ENCODE measurements around the gene RFX2.
"Not testable (repeated sequence)": the region's sequence is repeated elsewhere in the genome, so short reads cannot be mapped to it uniquely, and the experiment has no call there.

Gene RFX2

DNA sequence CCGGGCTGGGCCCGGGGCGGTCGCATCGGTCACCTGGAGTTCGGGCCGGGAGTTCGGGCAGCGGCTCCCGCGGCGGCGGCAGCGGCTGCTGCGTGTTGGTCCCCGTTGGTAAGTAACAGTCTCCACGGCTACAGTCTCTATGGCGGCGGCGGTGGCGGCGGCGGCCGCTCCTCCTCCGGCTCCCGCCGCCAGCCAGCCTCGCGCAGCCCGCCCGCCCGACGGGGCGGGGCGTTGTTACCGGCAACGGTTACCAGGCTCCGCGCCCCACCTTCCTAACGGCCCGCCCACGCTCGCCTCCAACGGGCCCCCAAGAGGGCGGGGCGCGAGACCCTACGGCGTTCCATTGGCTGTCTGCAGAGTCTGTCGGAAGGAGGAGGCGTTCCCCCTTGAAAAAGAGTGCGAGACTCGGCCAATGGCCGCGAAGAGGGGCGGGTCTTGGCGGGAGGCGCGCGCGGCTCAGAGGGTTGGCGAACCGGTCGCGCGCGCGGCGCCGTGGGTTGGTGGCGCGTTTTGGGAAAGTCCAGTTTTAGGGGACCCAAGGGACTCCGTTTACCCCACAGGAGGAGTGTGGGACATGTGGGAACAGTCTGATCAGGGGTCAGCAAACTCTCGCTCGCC lies at the start of gene RFX2:
RFX2 (minus strand) TSS at position 141 of the 618 bp plus-strand sequence. CDS start 63,004 bp downstream, outside the sequence.
- DNase-seq (ENCODE audit: low read depth in 2 of 2): peak; percentile 98 to 99

DNA sequence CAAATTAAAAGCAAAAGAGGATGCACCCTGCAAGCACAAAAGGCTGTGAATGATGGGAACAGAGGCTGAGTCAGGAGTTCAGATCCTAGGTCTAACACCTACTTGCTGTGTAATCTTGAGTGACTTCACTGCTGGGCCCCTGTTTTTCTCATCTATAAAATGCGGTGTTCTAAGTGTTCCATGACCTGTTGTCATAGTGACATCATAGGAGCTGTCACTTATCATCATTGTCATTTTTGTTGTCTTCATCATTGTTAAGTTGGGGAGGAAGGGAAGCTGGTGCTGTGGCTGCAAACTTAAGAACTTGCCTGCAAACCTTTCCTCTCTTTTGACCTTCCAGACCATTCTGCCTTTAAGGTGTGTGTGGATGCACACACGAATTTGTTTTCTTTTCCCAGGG lies 45.7 kb upstream of the RFX2 start:
- no peak for DNase-seq (ENCODE audit: low read depth in 2 of 2)

DNA sequence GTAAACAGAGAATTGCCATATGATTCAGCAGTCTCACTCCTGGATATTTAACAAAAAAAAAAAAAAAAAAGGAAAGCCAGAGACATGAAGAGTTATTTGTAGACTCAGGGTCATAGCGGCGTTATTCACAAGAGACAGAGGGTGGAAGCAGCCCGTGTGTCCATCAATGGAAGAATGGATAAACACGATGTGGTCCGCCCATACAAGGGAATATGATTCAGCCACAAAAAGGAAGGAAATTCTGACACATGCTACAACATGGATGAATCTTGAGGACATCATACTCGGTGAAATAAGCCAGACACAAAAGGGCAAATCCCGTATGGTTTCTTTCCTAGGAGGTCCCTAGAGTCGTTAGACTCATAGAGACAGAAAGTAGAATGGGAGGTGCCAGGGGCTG lies 40.0 kb upstream of the RFX2 start:
- DNase-seq (ENCODE audit: low read depth in 2 of 2): no peak

DNA sequence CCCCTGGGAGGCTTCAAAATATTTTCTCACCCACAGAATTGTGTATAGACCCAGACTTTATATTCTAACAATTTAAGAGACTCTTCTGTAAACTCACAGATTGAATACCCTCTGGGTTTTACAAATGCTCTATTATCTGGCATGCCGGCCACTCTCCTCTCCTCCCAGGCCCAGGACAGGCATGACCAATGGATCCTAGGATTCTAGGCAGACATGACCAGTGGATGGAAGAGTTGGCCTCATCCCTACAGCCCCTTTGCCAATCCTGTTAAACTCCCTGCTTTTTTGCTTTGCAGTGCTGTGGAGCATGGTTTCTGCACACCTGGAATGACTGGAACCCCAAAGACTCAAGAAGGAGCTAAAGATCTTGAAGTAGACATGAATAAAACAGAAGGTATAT lies 30.9 kb upstream of the RFX2 start:
- no peak for DNase-seq (ENCODE audit: low read depth in 2 of 2)

DNA sequence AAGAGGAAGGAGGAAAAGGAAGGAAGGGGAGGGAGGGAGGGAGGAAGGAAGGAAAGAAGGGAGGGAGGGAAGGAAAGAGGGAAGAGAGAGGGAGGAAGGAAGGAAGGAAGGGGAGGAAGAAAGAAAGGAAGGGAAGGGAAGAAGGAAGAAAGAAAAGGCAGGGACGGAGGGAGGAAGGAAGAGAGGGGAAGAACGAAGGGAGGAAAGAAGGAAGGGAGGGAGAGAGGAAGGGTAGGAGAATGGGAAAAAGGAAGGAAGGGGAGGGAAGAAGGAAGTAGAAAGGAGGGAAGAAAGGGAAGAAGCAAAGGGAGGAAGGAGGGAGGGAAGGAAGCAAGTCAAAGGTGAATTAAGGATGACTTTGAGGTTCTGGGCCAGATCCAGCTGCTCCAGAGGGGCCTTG lies 28.2 kb upstream of the RFX2 start:
- DNase-seq (ENCODE audit: low read depth in 2 of 2): no peak

DNA sequence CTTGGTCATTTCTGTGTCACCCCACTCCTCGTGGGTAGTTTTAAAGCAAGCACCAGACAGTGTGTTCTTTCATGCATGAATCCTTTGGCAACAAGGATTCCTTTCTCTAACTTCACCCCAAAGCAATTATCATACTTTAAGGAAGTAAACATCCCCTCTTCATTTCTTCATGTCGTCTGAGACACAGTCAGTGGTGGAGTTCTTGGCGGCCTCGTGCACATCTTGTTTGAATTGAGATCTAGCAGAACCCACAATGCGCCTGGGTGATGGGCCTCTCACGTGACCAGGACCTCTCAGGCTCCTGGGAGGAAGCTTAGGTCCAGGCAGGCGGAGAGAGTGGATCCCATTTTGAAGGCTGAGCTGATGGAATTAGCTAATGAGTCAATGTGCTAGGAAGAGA lies 27.8 kb upstream of the RFX2 start:
- no peak for DNase-seq (ENCODE audit: low read depth in 2 of 2)

DNA sequence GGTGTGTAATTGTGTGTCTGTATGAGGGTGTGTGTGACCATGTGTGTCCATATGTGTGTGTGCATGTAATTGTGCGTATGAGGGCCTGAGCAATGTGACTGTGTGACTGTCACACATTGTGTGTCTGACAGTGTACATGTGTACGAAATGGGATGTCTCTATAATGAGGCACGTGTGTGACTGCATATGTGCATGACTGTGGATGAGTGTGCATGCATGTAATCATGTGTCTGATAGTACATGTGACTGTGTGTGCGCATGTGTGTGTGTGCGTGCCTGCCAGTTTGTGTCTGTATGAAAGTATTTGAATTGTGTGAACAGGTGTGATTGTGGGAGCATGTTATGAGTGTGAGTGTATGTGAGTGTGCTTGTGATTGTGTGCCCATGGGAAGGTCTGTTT lies 22.9 kb upstream of the RFX2 start:
- DNase-seq (ENCODE audit: low read depth in 2 of 2): no peak

DNA sequence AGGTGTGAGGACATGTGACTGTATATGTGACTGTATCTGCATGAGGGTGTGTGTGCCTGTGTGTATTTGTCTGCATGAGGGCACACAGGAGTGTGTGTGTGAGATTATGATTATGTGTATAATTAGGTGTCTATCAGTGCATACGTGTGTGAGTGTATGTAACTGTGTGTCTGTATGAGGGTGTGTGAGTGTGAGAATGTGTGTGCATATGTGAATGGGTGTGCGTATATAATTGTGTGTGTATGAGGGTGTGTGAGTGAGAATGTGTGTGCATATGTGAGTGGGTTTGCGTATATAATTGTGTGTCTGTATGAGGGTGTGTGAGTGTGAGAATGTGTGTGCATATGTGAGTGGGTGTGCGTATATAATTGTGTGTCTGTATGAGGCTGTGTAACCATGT lies 22.2 kb upstream of the RFX2 start:
- no peak for DNase-seq (ENCODE audit: low read depth in 2 of 2)

DNA sequence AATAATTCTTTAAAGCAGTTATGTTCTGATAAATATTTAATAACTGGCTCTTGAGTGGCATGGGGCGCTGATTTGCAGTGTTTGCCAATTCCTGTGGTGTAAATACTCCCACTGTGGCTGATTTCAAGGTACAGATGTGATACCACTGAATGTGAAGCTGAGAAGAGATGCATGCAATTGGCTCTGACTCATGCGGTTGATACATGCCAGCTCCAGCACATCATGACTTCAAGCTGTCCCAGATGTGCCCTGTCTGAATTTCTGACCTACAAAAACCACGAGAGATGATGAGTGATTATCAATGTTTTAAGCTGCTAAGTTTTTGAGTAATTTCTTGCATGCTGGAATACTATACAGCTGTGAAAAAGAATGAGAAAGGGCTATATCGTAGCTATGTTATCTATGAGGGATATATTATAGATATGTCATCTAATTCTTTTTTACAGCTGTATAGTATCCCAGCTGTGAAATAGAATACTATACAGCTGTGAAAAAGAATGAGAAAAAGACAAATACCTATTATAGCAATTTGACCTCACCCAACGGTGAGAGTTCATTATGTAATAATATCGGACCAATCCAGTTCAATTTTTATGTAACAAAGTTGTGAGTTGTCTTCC lies 17.5 kb upstream of the RFX2 start:
- no peak for DNase-seq (ENCODE audit: low read depth in 2 of 2)

DNA sequence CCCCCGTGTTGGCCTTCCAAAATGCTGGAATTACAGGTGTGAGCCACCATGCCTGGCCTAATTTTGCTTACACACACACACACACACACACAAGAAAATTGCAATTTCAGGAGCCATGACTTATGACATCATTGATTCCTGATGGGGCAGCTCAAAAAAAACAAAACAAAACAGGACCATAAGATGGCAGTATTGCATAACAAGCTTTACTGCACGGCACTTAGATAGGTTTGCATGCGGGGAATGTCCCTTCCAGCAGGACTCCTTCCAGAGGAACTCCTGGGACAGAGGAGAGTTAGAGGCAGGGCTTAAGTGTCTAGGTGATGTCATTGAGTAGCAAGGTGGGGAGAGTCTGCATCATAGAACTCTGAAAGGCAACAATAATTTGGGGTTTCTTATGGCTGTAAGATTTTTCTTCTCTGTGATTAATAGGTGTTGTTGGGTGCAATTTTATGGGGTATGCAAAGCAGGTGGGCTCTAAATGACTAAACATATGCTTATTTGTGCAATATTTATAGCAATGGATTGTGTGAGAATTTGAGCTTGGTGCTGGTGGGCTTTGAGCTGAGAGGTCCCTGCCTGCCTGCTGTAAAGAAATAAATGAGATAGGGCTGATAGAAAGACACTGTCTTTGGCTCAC lies 16.2 kb upstream of the RFX2 start:
- no peak for DNase-seq (ENCODE audit: low read depth in 2 of 2)

DNA sequence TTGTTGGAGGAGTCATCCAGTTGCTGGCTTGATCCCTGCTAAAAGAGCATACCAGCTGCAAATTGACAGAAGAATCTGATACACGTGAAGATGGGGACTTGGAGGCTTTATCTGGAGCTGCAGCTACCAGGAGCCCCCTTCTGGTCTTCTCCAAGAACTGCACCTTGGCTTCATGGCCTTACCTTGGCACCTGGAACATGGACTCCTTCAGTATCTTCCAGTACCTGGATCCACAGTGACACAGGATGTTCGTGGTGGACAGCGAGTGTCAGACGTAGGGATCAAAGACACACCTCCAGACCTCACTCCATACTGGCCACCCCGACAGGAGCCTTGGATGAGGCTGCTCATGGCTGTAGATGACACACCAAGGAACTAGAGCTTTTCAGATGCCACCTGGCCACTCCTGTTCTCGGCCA lies 15.3 kb upstream of the RFX2 start:
- peak; percentile 30 to 42 for DNase-seq (ENCODE audit: low read depth in 2 of 2)

DNA sequence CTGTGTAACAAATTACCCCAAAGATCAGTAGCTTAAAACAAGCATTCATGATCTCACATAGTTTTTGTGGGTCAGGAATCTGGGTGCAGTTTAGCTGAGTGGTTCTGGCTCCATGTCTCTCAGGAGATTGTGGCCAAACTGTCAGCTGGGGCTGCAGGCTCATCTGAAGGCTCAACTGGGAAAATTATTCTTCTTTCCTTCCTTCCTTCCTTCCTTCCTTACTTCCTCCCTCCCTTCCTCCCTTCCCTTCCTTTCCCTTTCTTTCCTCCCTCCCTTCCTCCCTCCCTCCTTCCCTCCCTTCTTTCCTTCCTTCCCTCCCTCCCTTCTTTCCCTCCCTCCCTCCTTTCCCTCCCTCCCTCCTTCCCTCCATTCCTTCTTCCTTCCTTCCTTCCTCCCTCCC lies 8.7 kb upstream of the RFX2 start:
- no peak for DNase-seq (ENCODE audit: low read depth in 2 of 2)

DNA sequence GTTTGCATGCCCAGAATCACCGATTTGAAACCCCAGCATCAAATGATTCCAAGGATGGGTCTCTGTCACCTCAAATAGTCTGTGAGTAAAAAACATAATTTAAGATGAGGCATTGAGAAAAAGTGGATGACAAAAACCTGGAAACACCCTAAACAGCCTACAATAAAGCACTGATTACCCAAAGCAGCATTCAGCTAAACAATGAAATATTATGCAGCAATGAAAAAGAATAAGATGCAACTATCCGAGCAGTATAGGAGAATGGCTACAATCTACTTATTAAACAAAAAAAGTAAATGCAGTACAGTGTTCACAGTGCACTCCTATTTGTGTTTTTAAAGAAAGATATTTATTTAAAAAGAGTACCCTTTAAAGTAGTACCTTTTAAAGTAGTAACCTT lies 7.7 kb upstream of the RFX2 start:
- DNase-seq (ENCODE audit: low read depth in 2 of 2): no peak

DNA sequence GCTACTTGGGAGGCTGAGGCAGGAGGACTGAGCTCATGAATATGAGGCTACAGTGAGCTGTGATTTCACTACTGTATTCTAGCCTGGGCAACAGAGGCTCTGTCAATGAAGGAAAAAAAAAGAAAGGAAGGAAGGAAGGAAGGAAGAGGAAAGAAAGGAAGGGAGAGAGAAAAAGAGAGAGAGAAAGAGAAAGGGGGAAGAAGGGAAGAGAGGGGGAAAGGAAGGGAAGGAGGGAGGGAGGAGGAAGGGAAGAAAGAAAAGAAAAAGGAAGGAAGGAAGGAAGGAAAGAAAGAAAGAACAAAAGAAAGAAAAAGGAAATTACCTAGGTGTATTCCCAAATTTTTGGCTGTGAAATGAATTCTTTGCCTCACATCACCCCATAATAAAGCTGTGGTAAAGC lies 7.2 kb upstream of the RFX2 start:
- DNase-seq (ENCODE audit: low read depth in 2 of 2): no peak

DNA sequence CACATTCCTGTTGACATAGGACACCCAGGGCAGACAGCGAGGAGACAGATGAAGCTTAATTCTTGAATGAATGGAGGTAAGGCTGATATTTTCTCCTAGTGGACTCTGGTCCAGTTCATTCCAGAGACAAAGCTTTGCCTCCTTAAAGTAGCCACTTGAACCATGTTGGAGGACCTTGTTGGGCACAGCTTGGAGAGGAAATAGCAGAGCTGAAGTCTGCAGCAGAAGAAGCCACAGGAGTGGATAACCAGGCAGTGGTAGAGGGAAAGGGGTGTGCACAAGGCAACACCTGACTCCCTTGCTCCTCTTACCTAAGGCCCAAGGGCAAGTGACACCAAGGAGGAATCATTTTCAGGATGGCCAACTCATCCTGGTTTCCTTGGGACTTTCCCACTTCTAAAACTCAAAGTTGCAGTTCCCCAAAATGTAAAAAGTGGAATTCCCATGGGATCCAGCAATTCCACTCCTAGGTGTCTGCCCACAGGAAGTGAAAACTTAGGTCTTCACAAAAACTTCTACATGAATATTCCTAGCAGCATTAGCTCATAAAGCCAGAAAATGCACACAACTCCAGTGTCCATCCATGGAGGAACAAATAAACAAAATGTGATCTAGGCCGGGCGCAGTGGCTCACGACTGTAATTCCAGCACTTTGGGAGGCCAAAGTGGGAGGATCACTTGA lies 6.6 kb upstream of the RFX2 start:
- DNase-seq (ENCODE audit: low read depth in 2 of 2): no peak

DNA sequence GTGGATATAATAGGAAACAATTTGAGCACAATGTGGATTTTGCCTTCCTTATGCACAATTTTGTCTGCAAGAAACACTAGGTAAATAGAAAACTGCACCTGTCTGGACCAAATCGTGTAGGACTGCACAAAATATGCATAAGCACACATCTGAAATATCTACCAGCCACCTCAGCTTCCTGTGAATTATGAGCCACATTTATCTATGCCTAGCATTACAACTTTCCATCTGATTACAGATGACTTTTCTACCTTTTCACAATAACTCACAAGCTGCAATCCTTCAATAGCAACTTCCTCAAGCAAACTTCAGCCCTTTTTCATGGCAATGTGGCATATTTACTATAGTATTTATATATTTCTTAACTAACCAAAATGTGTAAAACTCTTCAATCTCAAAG lies 5.7 kb upstream of the RFX2 start:
- DNase-seq (ENCODE audit: low read depth in 2 of 2): no peak

DNA sequence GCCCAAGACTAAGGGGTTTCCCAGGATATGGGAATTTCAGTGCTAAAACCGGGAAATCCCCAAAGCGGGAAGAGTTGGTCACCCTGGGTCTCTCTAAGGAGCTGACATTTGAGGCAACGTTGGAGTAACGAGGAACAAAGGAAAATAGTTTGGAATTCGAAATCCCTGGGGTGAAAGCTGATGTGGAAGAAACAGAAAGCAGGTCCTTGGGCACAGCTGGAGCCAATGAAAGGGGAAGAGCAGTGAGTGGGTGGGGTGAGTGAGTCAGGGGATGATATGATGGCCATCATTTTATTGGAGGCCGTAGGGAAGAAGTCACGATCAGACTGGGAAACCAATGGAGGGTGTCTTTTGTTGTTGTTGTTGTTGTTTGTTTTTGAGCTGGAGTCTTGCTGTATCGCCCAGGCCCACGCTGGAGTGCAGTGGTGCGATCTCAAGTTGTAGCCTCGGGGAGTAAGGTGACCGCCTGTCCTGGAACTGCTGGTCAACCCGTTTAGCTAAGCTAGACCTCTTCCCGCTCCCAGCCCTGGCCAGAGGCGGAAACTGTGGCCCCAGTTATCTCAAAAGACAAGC lies 3.4 kb upstream of the RFX2 start:
- DNase-seq (ENCODE audit: low read depth in 2 of 2): no peak

DNA sequence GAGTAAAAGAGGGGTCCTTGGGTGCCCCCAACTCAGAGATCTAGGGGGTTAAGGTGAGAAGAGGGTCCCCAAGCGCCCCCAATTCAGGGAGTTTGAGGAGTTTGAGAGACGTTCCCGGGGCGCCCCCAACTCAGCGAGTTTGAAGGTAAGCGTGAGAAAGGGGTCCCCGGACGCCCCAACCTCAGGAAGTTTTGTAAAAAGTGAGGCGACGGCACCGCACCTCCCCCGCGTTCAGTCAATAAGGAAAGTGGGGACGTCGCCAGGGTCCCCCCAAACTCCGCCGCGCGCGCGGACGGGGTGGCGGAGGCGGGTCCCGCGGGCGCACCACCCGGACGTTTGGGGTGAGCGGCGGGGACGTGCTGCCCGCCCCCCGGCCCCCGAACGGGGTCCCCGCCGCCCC lies 353 bp downstream of the RFX2 start:
- DNase-seq (ENCODE audit: low read depth in 2 of 2): no peak

DNA sequence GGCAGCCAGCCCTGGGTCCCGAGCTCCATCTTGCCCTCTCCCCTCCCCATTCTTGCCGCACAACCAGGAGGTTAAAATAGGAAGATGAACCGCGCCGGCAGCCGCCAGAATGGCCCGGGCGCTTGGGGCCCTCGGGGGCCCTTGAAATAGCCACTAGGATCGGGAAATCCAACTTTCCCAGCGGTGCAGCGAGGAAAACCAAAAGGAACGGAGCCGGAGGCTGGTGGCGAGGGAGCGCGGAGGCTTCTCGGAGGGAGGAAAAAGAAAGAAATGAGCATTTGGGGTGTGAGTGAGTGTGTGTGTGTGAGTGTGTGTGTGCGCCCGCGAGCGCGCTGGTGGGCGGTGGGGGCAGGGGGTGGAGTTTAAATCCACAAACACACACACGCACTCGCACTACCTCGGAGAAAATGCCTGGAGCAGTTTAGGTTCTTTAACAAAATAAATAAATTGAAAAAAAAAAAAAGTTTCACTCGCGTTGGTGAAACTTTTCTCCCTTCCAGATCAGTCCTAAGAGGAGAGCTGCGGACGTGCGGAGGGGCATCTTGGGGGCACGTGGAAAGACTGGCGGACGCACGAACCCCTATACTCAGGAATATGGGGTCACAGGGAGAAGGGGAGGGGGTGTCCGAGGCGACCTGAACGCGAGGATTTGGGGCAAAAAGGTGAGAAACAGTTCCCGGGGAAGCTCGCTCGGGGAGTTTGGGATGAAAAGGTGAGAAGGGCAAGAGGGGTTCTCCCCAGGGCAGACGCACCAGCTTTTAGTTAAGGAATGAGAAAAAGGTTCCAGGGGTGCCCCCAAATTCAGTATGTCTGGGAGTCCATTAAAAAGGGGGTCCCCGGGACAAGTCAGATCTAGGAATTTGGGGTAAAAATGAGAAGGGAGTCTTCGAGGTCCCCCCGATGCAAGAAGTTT lies 1.3 kb downstream of the RFX2 start:
- DNase-seq (ENCODE audit: low read depth in 2 of 2): peak in 1 of 2 donors; percentile 50

DNA sequence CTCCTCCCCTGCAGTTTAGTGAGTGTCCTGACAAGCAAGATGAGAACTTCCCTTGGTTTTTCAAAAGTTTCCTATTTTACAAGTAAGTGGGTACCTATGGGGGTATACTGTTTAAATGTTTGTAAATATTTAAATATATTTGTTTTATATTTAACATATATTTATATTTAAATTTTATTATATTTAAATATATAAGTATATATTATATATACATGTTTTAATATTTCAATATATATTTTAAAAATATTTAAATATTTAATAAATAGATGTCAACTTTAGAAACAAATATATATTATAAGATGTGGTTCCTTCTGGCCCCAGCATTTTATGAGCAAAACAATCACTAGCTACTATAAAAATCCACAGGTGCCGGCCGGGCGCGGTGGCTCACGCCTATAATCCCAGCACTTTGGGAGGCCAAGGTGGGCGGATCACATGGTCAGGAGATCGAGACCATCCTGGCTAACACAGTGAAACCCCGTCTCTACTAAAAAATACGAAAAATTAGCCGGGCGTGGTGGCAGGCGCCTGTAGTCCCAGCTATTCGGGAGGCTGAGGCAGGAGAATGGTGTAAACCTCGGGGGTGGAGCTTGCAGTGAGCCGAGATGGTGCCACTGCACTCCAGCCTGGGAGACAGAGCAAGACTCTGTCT lies 3.5 kb downstream of the RFX2 start:
- not testable (repeated sequence) for DNase-seq (ENCODE audit: low read depth in 2 of 2)

DNA sequence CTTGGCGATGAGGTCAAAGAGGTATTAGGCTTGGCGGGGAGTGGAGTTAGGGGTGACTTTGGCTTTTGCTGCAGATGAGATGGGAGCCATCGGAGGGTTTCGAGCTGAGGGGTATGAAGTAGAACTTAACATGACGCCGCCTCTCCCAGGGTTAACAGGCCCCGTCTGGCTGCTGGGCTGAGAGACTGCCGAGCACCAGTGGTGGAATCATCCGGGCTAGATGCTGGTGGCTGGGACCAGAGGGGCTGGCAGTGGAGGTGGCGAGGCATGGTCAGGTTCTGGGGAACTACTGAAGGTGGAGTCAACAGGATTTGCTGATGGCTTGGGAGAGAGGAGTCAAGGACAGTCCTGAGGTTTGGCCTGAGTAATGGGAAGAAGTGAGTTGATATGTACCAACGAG lies 4.9 kb downstream of the RFX2 start:
- DNase-seq (ENCODE audit: low read depth in 2 of 2): no peak
